Renal cortex interstitium (tissue), 11 donors: ENCODE measurements around the gene KIFBP. TPM values are rescaled to one million over a fixed set of nuclear protein-coding genes. Genes with fewer than 3 reads are reported as not detected.

Experiments
- DNase-seq, 11 donors: peaks; one replicate each; pipeline ENCODE4 v3.0.0-alpha.2; 2013; ENCODE audit warnings: low read depth in 9 of 11, low spot score in 4 of 11; ENCODE audit errors: extremely low read depth in 1 of 11
- polyA plus RNA-seq, 3 donors: library from polyadenylated mRNA; unstranded; fragments of 120-200 nt; gene quantifications; one replicate each; pipeline ENCODE4 v1.2.1, GENCODE V29; 2013; ENCODE audit not compliant: insufficient read length in 3 of 3

KIFBP gene
- polyA plus RNA-seq, 3 donors = 32.7 to 36.5 (median 34.7) TPM

- no peak for DNase-seq
Measured at GRCh38 chr10:69042838-69043237, 54.2 kb downstream of the KIFBP start.

GRCh38 chr10:69043931-69044531, 55.4 kb downstream of the KIFBP start:
- no peak for DNase-seq

- DNase-seq = no peak
Measured at GRCh38 chr10:69044546-69044945, 55.9 kb downstream of the KIFBP start.

GRCh38 chr10:69045441-69046300, 57.1 kb downstream of the KIFBP start:
- no peak for DNase-seq

- no peak for DNase-seq
Measured at GRCh38 chr10:69047111-69047832, 58.7 kb downstream of the KIFBP start.

GRCh38 chr10:69048103-69048502, 59.5 kb downstream of the KIFBP start:
- peak in 1 of 11 donors; percentile 11 for DNase-seq

- no peak for DNase-seq
Measured at GRCh38 chr10:69049566-69049961, 61.0 kb downstream of the KIFBP start.

GRCh38 chr10:69051303-69051702, 62.7 kb downstream of the KIFBP start:
- DNase-seq = no peak

- no peak for DNase-seq
Measured at GRCh38 chr10:69051710-69052487, 63.3 kb downstream of the KIFBP start.

GRCh38 chr10:69052736-69053135, 64.1 kb downstream of the KIFBP start:
- DNase-seq = no peak

- DNase-seq = no peak
Measured at GRCh38 chr10:69055241-69055640, 66.6 kb downstream of the KIFBP start.

GRCh38 chr10:69056129-69056528, 67.5 kb downstream of the KIFBP start:
- no peak for DNase-seq

GRCh38 chr10:69056536-69057260, 68.1 kb downstream of the KIFBP start:
- DNase-seq = no peak

GRCh38 chr10:69057261-69057950, 68.8 kb downstream of the KIFBP start:
- no peak for DNase-seq

GRCh38 chr10:69057951-69058297, 69.3 kb downstream of the KIFBP start:
- no peak for DNase-seq

- DNase-seq = no peak
Measured at GRCh38 chr10:69060127-69060798, 71.7 kb downstream of the KIFBP start.

- peak; percentile 20 to 63 (median 30) for DNase-seq
Measured at GRCh38 chr10:69061305-69062161, 72.9 kb downstream of the KIFBP start.
